NCI-H1105 treated with DMSO at 0.1 percent for 48 hours (cell line): ENCODE results near the gene MOV10.
A peak's percentile ranks its signal among the peaks of the same experiment; 100 is the strongest.

Experiments
- DNase-seq: peaks from one replicate; lab custom pipeline; 2025; lab: John Stamatoyannopoulos, UW

The MOV10 gene

DNA sequence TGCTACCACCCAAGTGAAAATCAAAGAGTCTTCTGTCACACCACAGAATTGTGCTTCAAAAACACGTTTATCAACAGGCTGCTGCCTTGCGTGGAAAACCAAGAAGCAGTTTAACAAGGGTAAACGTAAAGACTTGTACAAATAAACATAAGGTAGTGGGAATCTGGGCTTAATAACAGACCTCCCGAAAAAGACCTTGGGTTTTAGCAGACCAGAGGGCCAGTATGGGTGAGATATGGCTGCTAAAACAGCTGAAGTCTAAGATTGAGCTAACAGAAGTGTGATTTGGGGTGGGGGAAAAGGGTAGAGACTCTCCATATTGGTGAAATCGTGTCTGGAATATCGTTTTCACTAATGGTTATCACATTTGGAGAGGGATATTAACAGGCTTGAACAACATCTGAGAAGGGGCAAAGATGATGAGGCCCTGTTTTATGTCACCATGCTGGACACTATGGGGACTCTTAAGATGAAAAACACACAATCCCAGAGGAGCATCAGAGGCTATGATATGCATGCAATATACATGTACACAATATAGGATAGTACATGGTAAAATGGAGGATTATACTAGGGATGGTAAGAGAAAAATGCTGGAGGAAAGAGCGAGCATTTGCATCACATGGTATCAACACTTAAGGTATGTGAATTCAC, 1.4 kb downstream of the MOV10 start:
- DNase-seq: no peak

DNA sequence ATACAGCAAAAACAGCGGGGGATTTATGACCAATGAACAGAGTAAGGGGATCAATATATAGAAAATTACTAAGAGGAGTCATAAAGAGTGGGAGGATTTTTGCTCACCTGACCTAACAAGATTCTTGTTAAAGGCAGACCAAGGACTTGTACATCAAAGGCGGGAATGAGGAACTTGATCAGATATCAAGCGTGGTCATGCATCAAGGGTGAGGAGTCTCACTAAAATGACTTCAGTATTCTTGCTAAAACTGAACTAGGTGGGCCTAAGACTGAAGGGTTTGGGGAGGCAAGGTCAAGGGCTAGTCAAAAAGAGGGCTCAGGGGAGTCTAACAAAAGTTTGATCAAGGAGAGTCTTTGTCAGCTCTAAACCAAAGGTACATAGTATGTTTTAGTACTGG, 2.1 kb downstream of the MOV10 start:
- no peak for DNase-seq

DNA sequence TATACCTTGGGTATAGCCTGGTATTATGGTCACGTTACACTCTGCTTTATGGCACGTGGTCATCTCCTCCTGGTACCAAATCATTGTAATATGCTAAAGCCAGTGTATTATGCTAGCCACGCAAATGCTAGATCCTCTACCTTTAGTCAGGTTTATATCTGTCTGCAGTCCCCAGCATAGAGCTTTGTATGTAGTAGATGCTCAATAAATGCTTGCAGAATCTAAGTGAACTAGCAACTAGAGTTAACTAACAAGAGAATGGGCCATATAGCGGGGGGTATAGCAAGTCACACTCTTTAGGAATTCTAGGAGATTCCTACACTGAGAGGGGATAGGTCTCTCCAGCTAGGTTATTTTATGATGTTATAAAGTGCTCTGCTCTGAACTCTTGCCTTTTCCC, 3.0 kb downstream of the MOV10 start:
- no peak for DNase-seq

DNA sequence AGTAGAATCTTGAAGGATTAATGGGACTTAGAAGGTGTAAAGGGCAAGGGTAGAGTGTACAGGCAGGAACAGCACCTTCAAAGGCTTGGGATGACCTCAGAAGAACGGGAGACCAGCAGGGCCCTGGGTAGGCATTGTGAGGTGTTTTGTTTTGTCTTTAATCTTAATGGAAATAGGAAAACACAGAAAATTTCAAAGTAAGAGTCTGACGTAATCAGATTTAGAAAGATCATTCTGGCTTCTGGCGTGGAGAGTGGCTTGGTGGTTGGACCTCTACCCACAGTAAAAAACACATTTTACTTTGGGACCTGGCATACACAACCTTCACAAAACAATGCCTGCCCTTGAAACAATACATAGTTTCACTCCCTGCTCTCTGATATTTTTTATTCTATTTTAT, 4.1 kb downstream of the MOV10 start:
- no peak for DNase-seq

DNA sequence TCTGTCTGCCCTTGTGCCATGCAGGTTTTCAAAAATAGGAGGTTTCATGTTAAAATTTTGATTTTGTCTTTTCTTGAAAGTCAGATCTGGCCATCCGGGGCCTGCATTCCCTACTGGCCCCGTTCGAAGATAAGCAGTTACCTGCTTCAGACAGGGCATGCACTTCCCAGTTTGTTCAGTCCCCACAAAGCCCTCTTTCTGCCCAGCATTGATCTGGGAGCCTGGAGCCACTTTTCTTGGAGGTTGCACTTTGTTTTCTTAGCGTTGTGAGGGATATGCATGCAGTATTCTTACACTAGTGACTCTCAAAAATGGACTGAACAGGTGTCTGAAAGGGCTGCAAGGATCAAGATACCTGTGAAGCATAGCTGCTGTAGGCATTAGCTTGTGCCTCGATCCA, 11.5 kb downstream of the MOV10 start:
- no peak for DNase-seq

- DNase-seq: no peak
These were observed 12.0 kb downstream of the MOV10 start for GRCh38 chr1:112686417-112686816.

GRCh38 chr1:112686835-112687234, 12.4 kb downstream of the MOV10 start:
- no peak for DNase-seq

- no peak for DNase-seq
These were observed 12.9 kb downstream of the MOV10 start for GRCh38 chr1:112687361-112687760.

DNA sequence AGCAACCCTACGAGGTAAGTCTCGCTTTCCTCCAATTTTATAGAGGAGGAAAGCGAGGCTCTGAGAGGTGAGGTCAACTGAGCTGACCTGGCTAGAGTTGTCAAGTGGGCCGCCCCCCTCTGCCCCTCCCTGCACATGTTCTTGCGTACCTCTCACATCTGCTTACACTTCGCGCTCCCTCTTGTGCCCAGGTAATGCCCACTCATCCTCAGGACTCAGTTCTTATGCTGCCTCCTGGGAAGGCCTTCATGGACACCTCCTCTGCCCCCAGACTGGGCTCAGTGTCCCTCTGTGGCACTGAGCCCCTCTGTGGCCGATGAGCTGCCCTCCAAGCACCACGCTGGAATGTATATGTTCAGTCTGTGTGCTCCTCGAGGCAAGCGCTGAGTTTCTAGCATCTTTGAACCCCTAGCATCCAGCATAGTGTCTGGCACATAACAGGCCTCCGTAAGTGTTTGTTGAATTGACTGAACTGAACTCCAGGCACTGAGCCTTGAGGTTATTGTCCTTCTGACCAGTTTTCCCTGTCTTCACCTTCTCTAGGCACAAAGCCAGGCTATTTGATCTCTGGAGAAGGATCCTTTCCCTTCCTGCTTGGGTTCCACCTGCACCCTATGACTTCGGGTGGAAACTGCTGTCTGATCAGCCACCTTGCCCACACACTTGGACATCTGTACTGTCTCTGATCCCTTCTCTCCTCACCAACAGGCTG, 13.5 kb downstream of the MOV10 start:
- DNase-seq: no peak

GRCh38 chr1:112688781-112689193, 14.3 kb downstream of the MOV10 start:
- DNase-seq: no peak

GRCh38 chr1:112689196-112689841, 14.9 kb downstream of the MOV10 start:
- no peak for DNase-seq

- no peak for DNase-seq
These were observed 15.4 kb downstream of the MOV10 start for GRCh38 chr1:112689842-112690237.

- DNase-seq: no peak
These were observed 18.2 kb downstream of the MOV10 start for GRCh38 chr1:112692681-112693080.

GRCh38 chr1:112693821-112694220, 19.4 kb downstream of the MOV10 start:
- DNase-seq: no peak

GRCh38 chr1:112694363-112694929, 20.0 kb downstream of the MOV10 start:
- no peak for DNase-seq

- DNase-seq: no peak
These were observed 20.8 kb downstream of the MOV10 start for GRCh38 chr1:112695276-112695675.

- DNase-seq: no peak
These were observed 22.3 kb downstream of the MOV10 start for GRCh38 chr1:112696578-112697314.

DNA sequence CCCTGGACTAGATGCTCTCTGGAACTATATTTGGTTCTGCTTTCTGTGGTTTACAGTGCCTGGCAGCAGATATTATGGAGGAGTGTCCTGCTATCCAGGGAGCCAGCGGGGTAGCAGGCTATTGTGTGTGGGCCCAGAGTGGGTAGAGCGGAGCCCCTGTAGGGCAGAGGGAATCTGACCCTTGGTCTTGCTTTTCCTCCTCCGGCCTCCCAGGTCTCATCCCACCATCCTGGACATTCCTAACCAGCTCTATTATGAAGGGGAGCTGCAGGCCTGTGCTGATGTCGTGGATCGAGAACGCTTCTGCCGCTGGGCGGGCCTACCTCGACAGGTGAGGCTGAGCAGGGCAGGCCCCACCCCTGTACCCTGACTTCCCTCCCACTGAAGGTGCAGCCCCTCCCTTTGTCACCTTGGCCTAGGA, 23.3 kb downstream of the MOV10 start:
- no peak for DNase-seq

DNA sequence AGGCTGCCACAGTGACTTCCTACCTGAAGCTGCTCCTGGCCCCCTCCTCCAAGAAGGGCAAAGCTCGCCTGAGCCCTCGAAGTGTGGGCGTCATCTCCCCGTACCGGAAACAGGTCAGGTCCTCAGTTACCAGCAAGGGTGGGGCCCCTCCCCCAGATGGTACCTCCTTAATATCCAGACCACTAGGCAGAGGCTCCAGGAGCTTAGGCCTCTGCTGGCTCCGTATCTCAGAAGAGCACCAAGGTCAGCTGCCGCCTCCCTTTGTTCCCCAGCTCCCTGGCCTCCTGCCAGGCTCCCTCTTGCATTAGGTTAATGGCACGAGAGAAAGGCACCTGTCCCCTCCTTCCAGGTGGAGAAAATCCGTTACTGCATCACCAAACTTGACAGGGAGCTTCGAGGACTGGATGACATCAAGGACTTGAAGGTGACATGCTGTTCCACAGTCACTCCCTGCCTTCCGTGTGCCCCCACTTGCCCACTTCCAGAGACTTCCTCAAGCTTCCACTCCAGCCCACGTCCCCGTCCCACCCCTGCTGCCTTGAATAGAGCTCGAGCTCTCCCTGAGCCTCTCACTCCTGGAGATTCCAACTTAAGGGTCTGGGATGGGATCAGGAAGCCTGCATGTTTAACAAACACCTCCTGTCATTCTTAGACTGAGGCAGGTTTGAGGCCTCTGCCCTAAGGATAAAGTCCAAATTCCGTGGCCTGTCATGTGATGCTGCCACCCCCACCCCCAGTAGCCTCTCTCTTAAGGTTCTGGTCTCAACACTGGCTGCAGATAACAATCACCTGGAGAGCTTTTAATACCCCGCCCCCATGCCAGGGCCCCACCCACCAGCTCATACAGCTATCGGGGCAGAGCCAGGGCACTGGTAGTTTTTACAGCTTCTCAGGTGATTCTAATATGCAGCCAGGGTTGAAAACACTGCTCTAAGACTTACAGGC, 24.2 kb downstream of the MOV10 start:
- peak; percentile 96 for DNase-seq

- no peak for DNase-seq
These were observed 25.1 kb downstream of the MOV10 start for GRCh38 chr1:112699425-112700144.
